GM12801 (cell line): Measurements from ENCODE around the gene RASSF5.

ENCODE experiments used
- CTCF ChIP-seq: IDR thresholded peaks from one replicate; pipeline ENCODE4 v1.5.1; 2011; ENCODE audit warnings: control low read depth; ENCODE audit not compliant: insufficient read length; ENCODE audit errors: extremely low read depth

The RASSF5 gene

GRCh38 chr1:206507284-206508129 lies at the start of gene RASSF5:
RASSF5 (plus strand) TSS chr1:206507531; CDS start chr1:206507603, 72 bp downstream.
- TF ChIP-seq CTCF: no peak

GRCh38 chr1:206459703-206460102 lies 47.6 kb upstream of the RASSF5 start:
- no peak for TF ChIP-seq CTCF

GRCh38 chr1:206460836-206461426 lies 46.4 kb upstream of the RASSF5 start:
- TF ChIP-seq CTCF: no peak

GRCh38 chr1:206461602-206462455 lies 45.5 kb upstream of the RASSF5 start:
- no peak for TF ChIP-seq CTCF

- no peak for TF ChIP-seq CTCF
Observed at GRCh38 chr1:206463137-206463536, 44.2 kb upstream of the RASSF5 start.

DNA sequence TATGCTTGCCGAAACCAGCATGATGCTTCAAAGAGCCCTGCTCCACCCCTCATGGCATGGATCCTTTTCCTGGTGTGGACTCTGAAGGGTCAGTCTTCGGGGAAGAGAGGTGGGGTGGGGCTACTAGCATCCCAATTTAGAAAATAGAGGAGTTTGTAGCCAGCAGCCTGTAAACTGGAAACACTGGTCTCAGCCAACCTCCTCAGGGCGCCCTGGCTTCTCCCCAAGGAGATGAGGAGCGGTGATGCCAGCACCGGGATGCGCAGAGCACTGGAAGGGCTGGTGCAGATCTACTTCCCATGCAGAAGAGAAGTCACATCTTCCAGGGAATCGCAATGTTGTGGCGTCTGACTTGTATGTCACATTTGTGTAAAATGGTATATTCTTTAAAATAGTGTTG lies 43.4 kb upstream of the RASSF5 start:
- TF ChIP-seq CTCF: no peak

DNA sequence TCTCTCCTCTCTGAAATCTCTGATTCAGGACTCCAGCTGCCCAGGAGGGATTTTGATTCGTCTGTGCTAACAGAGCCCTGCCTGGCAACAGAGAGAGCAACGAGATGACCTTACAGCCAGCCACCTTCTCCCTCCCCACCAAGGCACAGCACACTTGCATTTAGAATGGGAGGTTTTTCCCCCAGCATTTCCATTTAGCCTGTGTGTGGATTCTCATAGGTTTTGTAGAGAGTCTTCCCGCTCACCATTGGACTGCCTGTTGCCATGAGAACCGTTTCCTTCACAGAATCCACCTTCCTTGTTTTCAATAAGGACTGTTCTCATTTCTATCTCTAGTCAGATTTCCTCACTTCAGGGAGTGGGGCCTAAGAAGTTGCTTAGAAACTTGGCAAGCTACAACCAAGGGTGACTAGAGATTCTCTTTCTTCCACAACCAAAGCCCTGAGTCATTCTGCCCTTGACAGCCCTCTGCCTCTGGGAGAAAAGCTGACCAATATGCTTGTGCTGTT lies 42.8 kb upstream of the RASSF5 start:
- TF ChIP-seq CTCF: no peak
